CD14-positive monocyte (primary cell): Measurements from ENCODE around the gene CFL1. TPM values are rescaled to one million over a fixed set of nuclear protein-coding genes. Genes with fewer than 3 reads are reported as not detected.

Source experiments
- DNase-seq, 3 donors: peaks; one replicate each; pipeline ENCODE4 v3.0.0-alpha.2; 2011 to 2022
- H2AFZ ChIP-seq: 2 replicates; pipeline ENCODE4 v1.6.0; 2012; ENCODE audit warnings: mild to moderate bottlenecking, low read depth, low read length, inconsistent platforms; ENCODE audit not compliant: insufficient read depth, poor library complexity, severe bottlenecking
- H3K27ac ChIP-seq, 2 donors: 1 replicate in 1 of 2; 2 replicates in 1 of 2; pipeline ENCODE4 v1.5.1; 2012 to 2013; ENCODE audit warnings: low read length in 2 of 2, control low read depth in 1 of 2, inconsistent platforms in 1 of 2, low read depth in 1 of 2, mild to moderate bottlenecking in 1 of 2
- H3K27me3 ChIP-seq, 2 donors: one replicate each; pipeline versions ENCODE4 v1.6.0 to v1.6.1; 2011 to 2013; ENCODE audit warnings: low read length in 2 of 2; ENCODE audit not compliant: control insufficient read depth in 2 of 2, insufficient read depth in 2 of 2
- H3K36me3 ChIP-seq, 2 donors: replicated peaks in 1 of 2; 1 replicate in 1 of 2; 2 replicates in 1 of 2; pipeline versions ENCODE4 v1.5.1 to v1.6.1; 2012 to 2013; ENCODE audit warnings: low read length in 2 of 2, control low read depth in 1 of 2, inconsistent platforms in 1 of 2, mild to moderate bottlenecking in 1 of 2; ENCODE audit not compliant: insufficient read depth in 2 of 2, control insufficient read depth in 1 of 2
- H3K4me1 ChIP-seq, 2 donors: 1 replicate in 1 of 2; 2 replicates in 1 of 2; pipeline versions ENCODE4 v1.5.1 to v1.6.1; 2012 to 2013; ENCODE audit warnings: low read length in 2 of 2, control low read depth in 1 of 2, inconsistent platforms in 1 of 2, mild to moderate bottlenecking in 1 of 2, moderate library complexity in 1 of 2; ENCODE audit not compliant: insufficient read depth in 2 of 2, control insufficient read depth in 1 of 2
- H3K4me2 ChIP-seq: replicated peaks from 2 replicates; pipeline ENCODE3; 2012; ENCODE audit warnings: low read length, moderate library complexity, mild to moderate bottlenecking; ENCODE audit not compliant: poor library complexity, severe bottlenecking; ENCODE audit errors: extremely low read depth
- H3K4me3 ChIP-seq, 3 experiments: fragments of 200-600 bp in 1 of 3; sonication (generic) in 1 of 3; replicated peaks in 1 of 3; 1 replicate in 2 of 3; 2 replicates in 1 of 3; pipeline ENCODE4 v1.5.1; 2011 to 2013; ENCODE audit warnings: low read length in 3 of 3, mild to moderate bottlenecking in 3 of 3, control low read depth in 2 of 3, low read depth in 2 of 3, inconsistent platforms in 1 of 3, moderate library complexity in 1 of 3
- H3K79me2 ChIP-seq: 2 replicates; pipeline ENCODE4 v1.6.0; 2012; ENCODE audit warnings: mild to moderate bottlenecking, control low read depth, inconsistent platforms, low read length, moderate library complexity; ENCODE audit not compliant: insufficient read depth
- H3K9ac ChIP-seq: 2 replicates; pipeline ENCODE4 v1.6.0; 2017; ENCODE audit warnings: low read length, mild to moderate bottlenecking; ENCODE audit not compliant: insufficient read depth, poor library complexity, severe bottlenecking
- H3K9me3 ChIP-seq, 2 donors: replicated peaks in 1 of 2; 1 replicate in 1 of 2; 2 replicates in 1 of 2; pipeline versions ENCODE4 v1.5.1 to v1.6.1; 2012 to 2013; ENCODE audit warnings: low read length in 2 of 2, control low read depth in 1 of 2; ENCODE audit not compliant: control insufficient read depth in 1 of 2, insufficient read depth in 1 of 2
- H4K20me1 ChIP-seq: 2 replicates; pipeline ENCODE4 v1.6.0; 2012; ENCODE audit warnings: mild to moderate bottlenecking, low read length, control low read depth, moderate library complexity; ENCODE audit not compliant: insufficient read depth
- H3K27ac Mint-ChIP-seq, 7 donors: one replicate each; pipeline ENCODE4 v1.8.0; 2020; ENCODE audit warnings: mild to moderate bottlenecking in 7 of 7, mixed read lengths in 7 of 7, moderate library complexity in 6 of 7, inconsistent platforms in 2 of 7
- H3K27me3 Mint-ChIP-seq, 3 donors: one replicate each; pipeline ENCODE4 v1.8.0; 2021 to 2022; ENCODE audit warnings: low read depth in 3 of 3, mild to moderate bottlenecking in 3 of 3, mixed read lengths in 3 of 3, moderate library complexity in 3 of 3, inconsistent platforms in 1 of 3
- H3K36me3 Mint-ChIP-seq, 2 donors: one replicate each; pipeline ENCODE4 v1.8.0; 2020; ENCODE audit warnings: mixed read lengths in 2 of 2, inconsistent platforms in 1 of 2, mild to moderate bottlenecking in 1 of 2
- H3K4me1 Mint-ChIP-seq: one replicate; pipeline ENCODE4 v1.8.0; 2020; ENCODE audit warnings: mild to moderate bottlenecking, mixed read lengths
- H3K4me3 Mint-ChIP-seq, 2 donors: one replicate each; pipeline ENCODE4 v1.8.0; 2020; ENCODE audit warnings: mild to moderate bottlenecking in 2 of 2, mixed read lengths in 2 of 2, moderate library complexity in 1 of 2
- H3K9me3 Mint-ChIP-seq, 7 donors: one replicate each; pipeline ENCODE4 v1.8.0; 2020 to 2022; ENCODE audit warnings: mixed read lengths in 7 of 7, mild to moderate bottlenecking in 6 of 7, moderate library complexity in 6 of 7, inconsistent platforms in 2 of 7
- WGBS: methylation state at CpG from one replicate; pipeline ENCODE4 v1.1.5; 2013; ENCODE audit warnings: missing lambda C conversion rate; ENCODE audit not compliant: insufficient coverage; 5-methylcytosine and 5-hydroxymethylcytosine counted together
- intact Hi-C, 2 donors: fragments of 100-400 bp; cut with micrococcal nuclease; formaldehyde crosslinking; loops; one replicate each; pipeline versions ENCODE4 v1.15.0 to v1.15.1; 2023
- polyA plus RNA-seq, 3 donors: library from polyadenylated mRNA; depleted of rRNA in 1 of 3; unstranded in 2 of 3; stranded (reverse) in 1 of 3; fragments of 300-500 nt in 2 of 3; fragments of >200 nt in 1 of 3; fragmentation: Illumina TruSeq in 2 of 3; gene quantifications; 1 replicate in 2 of 3; 2 replicates in 1 of 3; pipeline ENCODE4 v1.2.3, GENCODE V29; 2012 to 2021
- TF ChIP-seq, protein P1 (sequence below): fragments of 200-600 bp; IDR thresholded peaks from one replicate; pipeline ENCODE4 v1.8.0; 2022; ENCODE audit warnings: antibody characterized with exemption, mild to moderate bottlenecking

Gene CFL1
- polyA plus RNA-seq, 3 donors = 1,281 to 2,233 (median 1,889) TPM

DNA sequence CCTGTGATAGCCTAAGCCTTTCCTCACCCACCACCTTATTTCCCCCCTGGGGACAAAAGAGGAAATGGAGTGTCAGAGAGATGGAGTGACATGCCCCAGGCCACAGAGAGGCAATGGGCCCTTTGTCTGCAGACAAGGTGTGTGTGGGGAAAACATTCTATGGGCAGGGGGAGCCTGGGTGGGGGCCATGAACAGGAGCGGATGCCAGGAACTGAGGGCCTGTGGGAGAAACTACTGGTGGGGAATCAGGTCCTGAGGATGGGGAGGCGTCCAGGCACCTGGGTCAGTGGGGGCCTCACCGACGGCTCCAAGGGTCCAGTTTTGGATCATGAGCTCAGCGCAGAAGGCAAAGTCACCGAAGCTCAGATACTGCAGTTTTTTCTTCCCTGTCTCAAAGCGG is 27.3 kb upstream of the CFL1 start:
- no peak overlapping the region for H3K27ac ChIP-seq
- no peak overlapping the region for H3K9ac ChIP-seq
- H3K4me2 ChIP-seq = no peak overlapping the region
- H2AFZ ChIP-seq = no peak overlapping the region
- peaks cover 42% of the 10 kb centered on the region for H3K4me1 Mint-ChIP-seq
- intact Hi-C loops = loop anchor here (5.0 kb wide), 2 partner anchors 37 to 42 kb away; no protein-coding TSS in a partner anchor
- no peaks in the 10 kb centered on the region for H3K27me3 ChIP-seq
- 97% methylated on average over 7 of the region's 7 CpGs for WGBS
- H3K36me3 ChIP-seq = peaks cover 36 to 46% of the 10 kb centered on the region in 2 donors
- no peak overlapping the region for H3K4me3 Mint-ChIP-seq
- peaks cover 44 to 56% of the 10 kb centered on the region in 2 donors for H3K36me3 Mint-ChIP-seq
- DNase-seq = no peak
- H3K27me3 Mint-ChIP-seq = peaks cover 0 to 5% (median 0%) of the 10 kb centered on the region in 3 donors
- H3K27ac Mint-ChIP-seq = peak overlapping the region in 4 of 7 donors; percentile 56 to 85 (median 60)
- no peaks in the 10 kb centered on the region for H3K9me3 ChIP-seq
- H3K4me3 ChIP-seq = no peak overlapping the region
- peaks cover 0 to 2% (median 0%) of the 10 kb centered on the region in 7 donors for H3K9me3 Mint-ChIP-seq
- H3K4me1 ChIP-seq = peaks cover 31 to 50% of the 10 kb centered on the region in 2 donors
- TF ChIP-seq, protein P1, sequence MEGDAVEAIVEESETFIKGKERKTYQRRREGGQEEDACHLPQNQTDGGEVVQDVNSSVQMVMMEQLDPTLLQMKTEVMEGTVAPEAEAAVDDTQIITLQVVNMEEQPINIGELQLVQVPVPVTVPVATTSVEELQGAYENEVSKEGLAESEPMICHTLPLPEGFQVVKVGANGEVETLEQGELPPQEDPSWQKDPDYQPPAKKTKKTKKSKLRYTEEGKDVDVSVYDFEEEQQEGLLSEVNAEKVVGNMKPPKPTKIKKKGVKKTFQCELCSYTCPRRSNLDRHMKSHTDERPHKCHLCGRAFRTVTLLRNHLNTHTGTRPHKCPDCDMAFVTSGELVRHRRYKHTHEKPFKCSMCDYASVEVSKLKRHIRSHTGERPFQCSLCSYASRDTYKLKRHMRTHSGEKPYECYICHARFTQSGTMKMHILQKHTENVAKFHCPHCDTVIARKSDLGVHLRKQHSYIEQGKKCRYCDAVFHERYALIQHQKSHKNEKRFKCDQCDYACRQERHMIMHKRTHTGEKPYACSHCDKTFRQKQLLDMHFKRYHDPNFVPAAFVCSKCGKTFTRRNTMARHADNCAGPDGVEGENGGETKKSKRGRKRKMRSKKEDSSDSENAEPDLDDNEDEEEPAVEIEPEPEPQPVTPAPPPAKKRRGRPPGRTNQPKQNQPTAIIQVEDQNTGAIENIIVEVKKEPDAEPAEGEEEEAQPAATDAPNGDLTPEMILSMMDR = no peak
- peaks cover 22% of the 10 kb centered on the region for H3K79me2 ChIP-seq
- H4K20me1 ChIP-seq = peaks cover 15% of the 10 kb centered on the region

DNA sequence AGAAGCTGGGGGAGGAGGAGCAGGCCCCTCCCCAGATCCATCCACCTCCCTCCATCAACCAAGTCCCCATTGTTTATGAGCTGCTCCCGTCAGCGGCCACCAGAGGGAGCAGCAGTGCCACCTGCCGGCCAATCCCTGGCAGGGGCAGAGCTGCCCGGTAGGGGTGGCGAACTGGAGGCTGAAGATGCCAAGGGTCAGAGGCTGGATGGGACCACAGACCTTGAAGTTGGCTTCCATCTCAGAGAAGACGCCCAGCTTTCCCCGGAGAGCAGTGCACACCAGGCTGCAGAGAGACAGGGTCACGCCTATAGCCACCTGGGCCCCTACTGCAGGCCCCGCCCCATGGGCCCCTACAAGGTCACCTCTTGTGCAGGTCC is 26.7 kb upstream of the CFL1 start:
- no peak overlapping the region for H3K4me2 ChIP-seq
- H3K4me1 ChIP-seq = peaks cover 30 to 49% of the 10 kb centered on the region in 2 donors
- H3K4me3 ChIP-seq = no peak overlapping the region
- H2AFZ ChIP-seq = no peak overlapping the region
- Mint-ChIP-seq H3K4me1 (peaks cover 42% of the 10 kb centered on the region), H3K27ac (peak overlapping the region in 6 of 7 donors; percentile 56 to 79 (median 70)), H3K4me3 (no peak overlapping the region), H3K27me3 (peaks cover 0 to under 1% (median 0%) of the 10 kb centered on the region in 3 donors), H3K36me3 (peaks cover 44 to 56% of the 10 kb centered on the region in 2 donors), H3K9me3 (peaks cover 0 to 2% (median 0%) of the 10 kb centered on the region in 7 donors)
- TF ChIP-seq, protein P1 = peak; percentile 98
- peaks cover 15% of the 10 kb centered on the region for H4K20me1 ChIP-seq
- intact Hi-C loops = loop anchor here (1.0 to 5.0 kb wide), 4 partner anchors 38 to 105 kb away; no protein-coding TSS in a partner anchor
- peaks cover 36 to 46% of the 10 kb centered on the region in 2 donors for H3K36me3 ChIP-seq
- H3K79me2 ChIP-seq = peaks cover 22% of the 10 kb centered on the region
- peak; percentile 79 to 83 (median 82) for DNase-seq
- H3K9me3 ChIP-seq = no peaks in the 10 kb centered on the region
- WGBS = 54% methylated on average over 4 of the region's 9 CpGs
- H3K27ac ChIP-seq = no peak overlapping the region
- H3K27me3 ChIP-seq = no peaks in the 10 kb centered on the region
- no peak overlapping the region for H3K9ac ChIP-seq
